Trophoblast cell (in vitro differentiated cells and primary cell): ENCODE results near the gene STRBP.

Source experiments
- DNase-seq, 2 donors: peaks; one replicate each; pipeline ENCODE4 v3.0.0-alpha.2; 2016
- H2AFZ ChIP-seq: 2 replicates; pipeline ENCODE4 v1.6.1; 2013; ENCODE audit warnings: low read length, moderate library complexity, mild to moderate bottlenecking; ENCODE audit not compliant: insufficient read depth, poor library complexity
- H2AK5ac ChIP-seq: 2 replicates; pipeline ENCODE4 v1.6.1; 2013; ENCODE audit warnings: mild to moderate bottlenecking, low read length
- H2BK120ac ChIP-seq: 2 replicates; pipeline ENCODE4 v1.6.1; 2013; ENCODE audit warnings: low read length, mild to moderate bottlenecking, moderate library complexity; ENCODE audit not compliant: insufficient read depth, poor library complexity
- H2BK12ac ChIP-seq: 2 replicates; pipeline ENCODE4 v1.6.1; 2013; ENCODE audit warnings: mild to moderate bottlenecking, low read length, moderate library complexity
- H2BK5ac ChIP-seq: 2 replicates; pipeline ENCODE4 v1.6.1; 2013; ENCODE audit warnings: low read length, low read depth, moderate library complexity, mild to moderate bottlenecking; ENCODE audit not compliant: poor library complexity
- H3K14ac ChIP-seq: 2 replicates; pipeline ENCODE4 v1.6.1; 2013; ENCODE audit warnings: mild to moderate bottlenecking, low read length
- H3K18ac ChIP-seq: 2 replicates; pipeline ENCODE4 v1.6.1; 2013; ENCODE audit warnings: mild to moderate bottlenecking, low read length
- H3K23ac ChIP-seq: 2 replicates; pipeline ENCODE4 v1.6.1; 2013; ENCODE audit warnings: low read length
- H3K27ac ChIP-seq: 2 replicates; pipeline ENCODE4 v1.5.1; 2013; ENCODE audit warnings: low read depth, mild to moderate bottlenecking, inconsistent platforms, low read length, moderate library complexity
- H3K27me3 ChIP-seq: 2 replicates; pipeline ENCODE4 v1.6.1; 2013; ENCODE audit warnings: inconsistent platforms, mild to moderate bottlenecking, low read length, moderate library complexity; ENCODE audit not compliant: insufficient read depth
- H3K36me3 ChIP-seq, 2 experiments: 1 replicate in 1 of 2; 2 replicates in 1 of 2; pipeline ENCODE4 v1.6.1; 2013; ENCODE audit warnings: low read length in 2 of 2, mild to moderate bottlenecking in 2 of 2, moderate library complexity in 1 of 2; ENCODE audit not compliant: insufficient read depth in 2 of 2, control insufficient read depth in 1 of 2
- H3K4ac ChIP-seq: 2 replicates; pipeline ENCODE4 v1.6.1; 2013; ENCODE audit warnings: low read depth, mild to moderate bottlenecking, low read length, moderate library complexity
- H3K4me1 ChIP-seq, 2 experiments: 1 replicate in 1 of 2; 2 replicates in 1 of 2; pipeline ENCODE4 v1.6.1; 2013; ENCODE audit warnings: low read length in 2 of 2, mild to moderate bottlenecking in 2 of 2, moderate library complexity in 1 of 2; ENCODE audit not compliant: insufficient read depth in 2 of 2, control insufficient read depth in 1 of 2
- H3K4me2 ChIP-seq: 2 replicates; pipeline ENCODE4 v1.6.1; 2013; ENCODE audit warnings: inconsistent platforms, mild to moderate bottlenecking, low read length, moderate library complexity
- H3K4me3 ChIP-seq: 2 replicates; pipeline ENCODE4 v1.5.1; 2013; ENCODE audit warnings: mild to moderate bottlenecking, low read depth, low read length, inconsistent platforms
- H3K79me1 ChIP-seq: one replicate; pipeline ENCODE4 v1.6.1; 2013; ENCODE audit warnings: low read length
- H3K79me2 ChIP-seq: 2 replicates; pipeline ENCODE4 v1.6.1; 2013; ENCODE audit warnings: low read length, mild to moderate bottlenecking; ENCODE audit not compliant: control insufficient read depth, insufficient read depth, poor library complexity
- H3K9ac ChIP-seq: 2 replicates; pipeline ENCODE4 v1.6.1; 2013; ENCODE audit warnings: mild to moderate bottlenecking, low read length
- H3K9me3 ChIP-seq: 2 replicates; pipeline ENCODE4 v1.6.1; 2013; ENCODE audit warnings: low read depth, mild to moderate bottlenecking, control low read depth, inconsistent platforms, low read length; ENCODE audit not compliant: insufficient read depth
- H4K12ac ChIP-seq: 2 replicates; pipeline ENCODE4 v1.6.1; 2013; ENCODE audit warnings: low read depth, mild to moderate bottlenecking, low read length, moderate library complexity
- H4K8ac ChIP-seq: 2 replicates; pipeline ENCODE4 v1.6.1; 2013; ENCODE audit warnings: low read depth, mild to moderate bottlenecking, low read length, moderate library complexity
- H4K91ac ChIP-seq: one replicate; pipeline ENCODE4 v1.6.1; 2013; ENCODE audit warnings: low read depth, mild to moderate bottlenecking, low read length, moderate library complexity
- WGBS: extraction: QIAGEN DNeasy Blood & Tissue Kit; methylation state at CpG from one replicate; pipeline ENCODE4 v1.1.7; 2013; ENCODE audit warnings: missing lambda C conversion rate; ENCODE audit not compliant: insufficient read length, insufficient coverage; ENCODE audit errors: extremely low coverage; 5-methylcytosine and 5-hydroxymethylcytosine counted together

The STRBP gene

DNA sequence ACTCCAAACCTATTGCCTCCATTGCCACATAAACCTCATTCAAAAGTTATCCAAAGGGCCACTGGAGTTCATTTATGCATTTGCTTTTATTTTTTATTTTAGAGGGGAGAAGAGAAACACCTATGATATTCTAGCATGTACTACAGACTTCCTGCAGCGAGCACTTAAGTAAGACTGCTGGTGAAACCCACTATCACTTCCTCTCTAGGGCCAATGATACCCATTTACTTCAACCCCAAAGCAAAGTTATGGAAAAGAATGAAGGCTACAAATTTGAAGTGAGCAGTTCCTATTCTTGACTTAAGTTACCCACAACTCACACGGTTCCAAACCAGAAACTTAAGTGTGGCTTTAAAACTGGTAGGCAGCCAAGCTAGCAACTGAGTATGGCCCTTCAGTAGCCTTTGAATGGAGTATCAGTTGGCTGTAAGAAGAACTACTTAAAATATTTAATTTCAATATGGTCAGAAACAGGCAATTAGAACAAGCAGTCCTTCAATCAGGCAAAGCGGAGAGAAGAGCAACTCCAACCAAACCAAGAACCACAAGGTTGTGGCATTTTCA is 140.8 kb downstream of the STRBP start:
- no peak for DNase-seq
- peaks cover 5 to 6% of the 10 kb centered on the region in 2 experiments for H3K4me1 ChIP-seq
- no CpG with 5 or more reads among the region's 3 CpGs for WGBS
- H2AFZ ChIP-seq: no peak overlapping the region
- no peaks in the 10 kb centered on the region for H3K27me3 ChIP-seq
- no peaks in the 10 kb centered on the region for H3K9me3 ChIP-seq
- no peak overlapping the region for H2AK5ac ChIP-seq
- no peak overlapping the region for H2BK12ac ChIP-seq
- H4K91ac ChIP-seq: no peak overlapping the region
- H3K14ac ChIP-seq: no peak overlapping the region
- H3K79me2 ChIP-seq: no peaks in the 10 kb centered on the region
- H3K9ac ChIP-seq: no peak overlapping the region
- H3K27ac ChIP-seq: no peak overlapping the region
- no peak overlapping the region for H3K4ac ChIP-seq
- H2BK5ac ChIP-seq: no peak overlapping the region
- no peak overlapping the region for H3K4me3 ChIP-seq
- peaks cover 4 to 6% of the 10 kb centered on the region in 2 experiments for H3K36me3 ChIP-seq
- H3K79me1 ChIP-seq: no peaks in the 10 kb centered on the region
- H3K4me2 ChIP-seq: no peak overlapping the region
- no peak overlapping the region for H2BK120ac ChIP-seq
- H3K23ac ChIP-seq: no peak overlapping the region
- no peak overlapping the region for H4K12ac ChIP-seq
- no peak overlapping the region for H3K18ac ChIP-seq
- no peak overlapping the region for H4K8ac ChIP-seq

DNA sequence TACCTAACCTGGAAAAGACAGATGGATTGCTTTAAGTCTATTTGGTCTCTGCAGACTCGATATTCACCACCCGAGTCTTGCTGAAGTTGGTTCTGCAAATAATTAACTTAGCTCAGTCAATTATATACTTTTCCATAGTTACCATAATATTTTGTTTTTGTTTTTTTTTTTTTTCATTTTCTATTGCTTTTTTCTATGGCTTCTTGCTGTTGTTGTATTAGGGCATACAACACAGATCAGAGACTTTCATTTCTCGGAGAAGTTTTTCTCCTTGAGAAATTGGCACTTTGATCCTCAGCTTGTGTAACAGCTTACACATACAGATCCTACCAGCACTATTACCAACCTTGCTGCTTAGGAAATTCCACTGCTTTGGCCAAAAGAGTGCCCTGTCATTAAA is 146.9 kb downstream of the STRBP start:
- H2AK5ac ChIP-seq: no peak overlapping the region
- H3K4me2 ChIP-seq: no peak overlapping the region
- H3K9ac ChIP-seq: no peak overlapping the region
- H3K4ac ChIP-seq: no peak overlapping the region
- WGBS: no CpG with 5 or more reads among the region's 3 CpGs
- H3K4me3 ChIP-seq: no peak overlapping the region
- no peak overlapping the region for H3K14ac ChIP-seq
- no peak overlapping the region for H2BK5ac ChIP-seq
- H2BK120ac ChIP-seq: no peak overlapping the region
- no peaks in the 10 kb centered on the region for H3K36me3 ChIP-seq
- no peaks in the 10 kb centered on the region for H3K79me1 ChIP-seq
- no peak overlapping the region for H3K23ac ChIP-seq
- no peaks in the 10 kb centered on the region for H3K27me3 ChIP-seq
- H4K8ac ChIP-seq: no peak overlapping the region
- H4K91ac ChIP-seq: no peak overlapping the region
- H2AFZ ChIP-seq: no peak overlapping the region
- H3K4me1 ChIP-seq: no peaks in the 10 kb centered on the region
- DNase-seq: no peak
- H3K18ac ChIP-seq: no peak overlapping the region
- no peaks in the 10 kb centered on the region for H3K9me3 ChIP-seq
- H3K27ac ChIP-seq: no peak overlapping the region
- no peak overlapping the region for H2BK12ac ChIP-seq
- H4K12ac ChIP-seq: no peak overlapping the region
- no peaks in the 10 kb centered on the region for H3K79me2 ChIP-seq

DNA sequence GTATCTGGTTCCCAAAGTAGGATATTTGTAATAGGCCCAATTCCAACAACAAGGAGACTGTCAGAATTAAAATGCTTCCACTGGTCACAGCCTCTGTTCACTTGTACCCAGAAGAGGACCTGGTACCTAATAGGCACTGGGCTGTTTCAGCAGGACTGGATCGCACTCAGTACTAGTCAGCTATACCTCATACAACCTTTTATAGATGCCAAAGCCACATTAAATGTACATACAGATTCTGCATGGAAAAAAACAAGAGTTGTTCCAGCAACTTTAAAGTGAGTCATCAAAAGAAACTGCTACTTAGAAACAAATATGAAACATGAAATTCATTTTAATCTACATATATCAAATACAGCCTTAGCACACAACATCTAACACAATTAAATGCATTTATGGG is 147.4 kb downstream of the STRBP start:
- H3K4me3 ChIP-seq: no peak overlapping the region
- no peaks in the 10 kb centered on the region for H3K79me2 ChIP-seq
- H3K27ac ChIP-seq: no peak overlapping the region
- H3K27me3 ChIP-seq: no peaks in the 10 kb centered on the region
- H3K4me1 ChIP-seq: no peaks in the 10 kb centered on the region
- H4K12ac ChIP-seq: no peak overlapping the region
- H2AFZ ChIP-seq: no peak overlapping the region
- H3K9me3 ChIP-seq: no peaks in the 10 kb centered on the region
- H2BK5ac ChIP-seq: no peak overlapping the region
- no peak overlapping the region for H3K23ac ChIP-seq
- no peak overlapping the region for H3K9ac ChIP-seq
- H4K91ac ChIP-seq: no peak overlapping the region
- WGBS: no CpG with 5 or more reads among the region's 1 CpG
- no peak overlapping the region for H3K18ac ChIP-seq
- H4K8ac ChIP-seq: no peak overlapping the region
- no peak overlapping the region for H2AK5ac ChIP-seq
- H3K79me1 ChIP-seq: no peaks in the 10 kb centered on the region
- H3K14ac ChIP-seq: no peak overlapping the region
- H2BK120ac ChIP-seq: no peak overlapping the region
- no peak overlapping the region for H3K4me2 ChIP-seq
- H3K4ac ChIP-seq: no peak overlapping the region
- DNase-seq: no peak
- no peaks in the 10 kb centered on the region for H3K36me3 ChIP-seq
- H2BK12ac ChIP-seq: no peak overlapping the region

DNA sequence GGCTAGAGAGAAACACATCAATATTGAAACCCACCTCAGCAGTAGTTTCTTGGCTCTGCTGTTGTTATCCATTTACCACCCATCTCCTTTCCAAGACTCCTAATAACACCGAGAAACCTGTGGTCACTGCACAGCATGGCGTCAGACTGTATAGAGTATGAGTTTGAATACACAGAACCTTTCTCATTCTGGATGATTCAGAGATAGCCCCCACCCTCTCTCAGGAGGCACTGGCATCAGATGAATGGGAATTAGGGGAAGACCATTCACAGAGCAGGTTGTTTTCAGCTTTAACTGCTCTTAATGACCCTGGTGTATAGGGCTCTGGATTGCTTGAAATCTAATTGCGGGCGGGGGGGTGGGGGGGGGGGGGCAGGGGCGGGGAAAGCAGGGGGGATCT is 148.3 kb downstream of the STRBP start:
- no CpG with 5 or more reads among the region's 5 CpGs for WGBS
- Histone ChIP-seq H2BK12ac (no peak overlapping the region), H3K27ac (no peak overlapping the region), H3K79me1 (no peaks in the 10 kb centered on the region), H2AK5ac (no peak overlapping the region), H3K4me1 (no peaks in the 10 kb centered on the region), H3K27me3 (no peaks in the 10 kb centered on the region), H4K8ac (no peak overlapping the region), H3K9ac (no peak overlapping the region), H2BK120ac (no peak overlapping the region), H3K4me2 (no peak overlapping the region), H4K12ac (no peak overlapping the region), H3K18ac (no peak overlapping the region), H3K79me2 (no peaks in the 10 kb centered on the region), H2BK5ac (no peak overlapping the region), H3K4me3 (no peak overlapping the region), H3K4ac (no peak overlapping the region), H3K23ac (no peak overlapping the region), H2AFZ (no peak overlapping the region), H4K91ac (no peak overlapping the region), H3K14ac (no peak overlapping the region), H3K9me3 (peaks cover 2% of the 10 kb centered on the region), H3K36me3 (no peaks in the 10 kb centered on the region)
- DNase-seq: no peak
